Tibial artery (tissue), 4 donors: ENCODE measurements around the gene ZNF234.
"Not testable (repeated sequence)": the region's sequence is repeated elsewhere in the genome, so short reads cannot be mapped to it uniquely, and the experiment has no call there.

Experiments
- DNase-seq, 2 donors: peaks; one replicate each; pipeline ENCODE4 v3.0.0-alpha.2; 2019
- H3K27ac ChIP-seq, 2 donors: fragments of 200-600 bp; sonication (generic) in 1 of 2; 1 replicate in 1 of 2; 2 replicates in 1 of 2; pipeline ENCODE4 v1.5.1; 2018 to 2019; ENCODE audit warnings: mild to moderate bottlenecking in 1 of 2
- H3K27me3 ChIP-seq, 2 donors: fragments of 200-600 bp; sonication (generic) in 1 of 2; one replicate each; pipeline versions ENCODE4 v1.5.1 to v1.6.0; 2016 to 2019
- H3K36me3 ChIP-seq, 3 donors: fragments of 200-600 bp; sonication (generic) in 2 of 3; one replicate each; pipeline ENCODE4 v1.5.1; 2016 to 2019; ENCODE audit warnings: mild to moderate bottlenecking in 2 of 3
- H3K4me1 ChIP-seq, 4 donors: fragments of 200-600 bp; sonication (generic) in 2 of 4; 1 replicate in 3 of 4; 2 replicates in 1 of 4; pipeline ENCODE4 v1.5.1; 2016 to 2019
- H3K4me3 ChIP-seq, 2 donors: fragments of 200-600 bp; sonication (generic) in 1 of 2; 1 replicate in 1 of 2; 2 replicates in 1 of 2; pipeline ENCODE4 v1.5.1; 2018 to 2019; ENCODE audit warnings: mild to moderate bottlenecking in 2 of 2
- H3K9me3 ChIP-seq, 3 donors: fragments of 200-600 bp; sonication (generic) in 1 of 3; one replicate each; pipeline ENCODE4 v1.5.1; 2016 to 2019
- intact Hi-C: fragments of 100-400 bp; cut with DNase I; formaldehyde crosslinking; loops from one replicate; pipeline ENCODE4 v1.15.0; 2023; ENCODE audit warnings: low total_unique reads
- TF ChIP-seq, protein P1 (sequence below), 2 experiments: fragments of 200-600 bp in 1 of 2; fragments of 450-650 bp in 1 of 2; IDR thresholded peaks; one replicate each; pipeline ENCODE4 v1.5.1; 2017 to 2019; ENCODE audit warnings: antibody characterized with exemption in 2 of 2, mild to moderate bottlenecking in 1 of 2, moderate library complexity in 1 of 2

The ZNF234 gene

DNA sequence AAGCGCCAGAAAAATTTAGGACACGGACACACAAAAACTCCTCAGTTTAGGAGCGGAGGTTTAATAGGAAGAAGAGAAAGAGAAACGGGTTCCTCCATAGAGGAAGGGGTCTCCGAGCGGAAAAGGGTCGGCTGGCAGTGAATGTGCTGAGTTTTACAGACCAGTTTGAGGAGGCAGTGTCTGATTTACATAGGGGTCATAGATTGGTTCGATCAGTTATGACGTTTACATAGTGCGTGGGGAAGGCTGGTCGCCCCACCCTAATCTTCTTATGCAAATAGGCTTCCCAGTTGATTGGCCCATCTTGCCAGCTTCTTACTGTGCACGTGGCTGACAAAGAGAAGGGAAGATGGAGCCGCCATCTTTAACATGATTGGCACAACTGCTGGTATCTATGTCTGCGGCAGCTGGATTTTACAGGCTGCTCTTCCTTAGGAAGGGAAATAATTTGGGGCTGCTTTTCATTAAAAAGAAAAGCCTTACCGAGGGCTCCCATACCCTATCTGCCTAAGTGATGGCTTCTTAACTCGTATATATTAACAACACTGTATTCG is 29.4 kb upstream of the ZNF234 start:
- peak overlapping the region; percentile 66 to 83 for H3K4me3 ChIP-seq
- H3K27me3 ChIP-seq, result no peaks in the 10 kb centered on the region
- DNase-seq, result no peak
- peaks cover 0 to 20% (median 10%) of the 10 kb centered on the region in 4 donors for H3K4me1 ChIP-seq
- H3K36me3 ChIP-seq, result peaks cover 30 to 38% (median 38%) of the 10 kb centered on the region in 3 donors
- TF ChIP-seq, protein P1, sequence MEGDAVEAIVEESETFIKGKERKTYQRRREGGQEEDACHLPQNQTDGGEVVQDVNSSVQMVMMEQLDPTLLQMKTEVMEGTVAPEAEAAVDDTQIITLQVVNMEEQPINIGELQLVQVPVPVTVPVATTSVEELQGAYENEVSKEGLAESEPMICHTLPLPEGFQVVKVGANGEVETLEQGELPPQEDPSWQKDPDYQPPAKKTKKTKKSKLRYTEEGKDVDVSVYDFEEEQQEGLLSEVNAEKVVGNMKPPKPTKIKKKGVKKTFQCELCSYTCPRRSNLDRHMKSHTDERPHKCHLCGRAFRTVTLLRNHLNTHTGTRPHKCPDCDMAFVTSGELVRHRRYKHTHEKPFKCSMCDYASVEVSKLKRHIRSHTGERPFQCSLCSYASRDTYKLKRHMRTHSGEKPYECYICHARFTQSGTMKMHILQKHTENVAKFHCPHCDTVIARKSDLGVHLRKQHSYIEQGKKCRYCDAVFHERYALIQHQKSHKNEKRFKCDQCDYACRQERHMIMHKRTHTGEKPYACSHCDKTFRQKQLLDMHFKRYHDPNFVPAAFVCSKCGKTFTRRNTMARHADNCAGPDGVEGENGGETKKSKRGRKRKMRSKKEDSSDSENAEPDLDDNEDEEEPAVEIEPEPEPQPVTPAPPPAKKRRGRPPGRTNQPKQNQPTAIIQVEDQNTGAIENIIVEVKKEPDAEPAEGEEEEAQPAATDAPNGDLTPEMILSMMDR (IDR thresholded peaks at IDR 0.05), result no peak
- intact Hi-C loops, result loop anchor here (10.0 kb wide), 1 partner anchor 53 kb away; the partner anchor contains the start of gene ZNF226
- H3K27ac ChIP-seq, result no peak overlapping the region
- H3K9me3 ChIP-seq, result peaks cover 6 to 50% (median 49%) of the 10 kb centered on the region in 3 donors

DNA sequence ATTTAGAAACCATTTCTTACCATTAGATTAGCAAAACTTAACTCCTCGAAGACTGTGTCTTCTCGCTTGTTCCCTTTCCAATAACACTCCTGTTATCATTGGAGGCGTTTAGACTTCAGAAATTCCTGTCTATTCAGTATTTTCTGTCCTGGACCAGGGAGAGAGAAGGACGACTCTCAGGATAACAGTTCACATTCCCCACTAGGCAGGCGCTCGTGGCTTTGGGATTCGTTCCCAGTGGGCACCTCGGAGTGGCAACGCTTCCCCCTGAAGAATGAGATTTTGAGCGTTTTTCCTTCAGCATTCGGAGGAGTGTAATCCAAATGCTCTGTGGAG is 28.6 kb upstream of the ZNF234 start:
- intact Hi-C loops, result loop anchor here (10.0 kb wide), 1 partner anchor 52 kb away; the partner anchor contains the start of gene ZNF226
- peak overlapping the region; percentile 66 to 83 for H3K4me3 ChIP-seq
- TF ChIP-seq, protein P1 (IDR thresholded peaks at IDR 0.05), result no peak

DNA sequence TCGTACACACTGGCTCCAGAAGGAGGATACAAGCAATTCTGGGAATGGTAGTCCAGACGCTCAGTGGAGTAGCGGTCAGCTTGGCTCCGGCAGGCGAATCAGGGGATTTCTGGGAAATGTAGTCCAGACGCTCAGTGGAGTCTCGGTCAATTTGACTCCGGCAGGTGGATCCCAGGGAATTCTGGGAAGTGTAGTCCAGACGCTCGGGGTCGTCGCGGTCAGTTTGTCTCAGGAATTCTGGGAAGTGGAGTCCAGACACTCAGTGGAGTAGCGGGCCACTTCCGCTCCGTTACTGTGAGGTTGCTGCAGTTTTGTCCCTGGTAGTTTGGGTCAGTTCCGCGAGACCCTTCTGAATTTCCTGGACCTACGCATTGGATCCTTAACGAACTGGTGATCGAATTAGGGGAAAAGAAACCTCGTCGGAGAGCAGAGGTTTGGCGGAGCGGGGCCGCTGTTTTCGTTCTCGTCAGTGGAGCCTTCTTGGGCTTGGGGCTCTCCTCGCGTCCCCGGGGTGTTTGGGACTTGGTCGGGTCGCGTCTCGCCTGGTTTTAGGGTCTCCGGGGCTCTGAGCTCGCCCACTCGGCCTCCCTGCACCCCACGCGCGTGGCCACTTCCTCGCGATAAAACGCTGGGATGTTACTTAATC is 28.1 kb upstream of the ZNF234 start, which contains the start of gene ZNF225:
Gene ZNF225 (plus strand): TSS at position 262 of the 646 bp plus-strand sequence. CDS start 2,429 bp downstream, outside the sequence.
- H3K4me1 ChIP-seq, result peaks cover 0 to 20% (median 10%) of the 10 kb centered on the region in 4 donors
- H3K27ac ChIP-seq, result peak within 1 kb of the TSS; percentile 82 to 83
- TF ChIP-seq, protein P1 (IDR thresholded peaks at IDR 0.05), result no peak
- H3K36me3 ChIP-seq, result peaks cover 30 to 38% (median 38%) of the 10 kb centered on the region in 3 donors
- H3K9me3 ChIP-seq, result peaks cover 0 to 38% (median 37%) of the 10 kb centered on the region in 3 donors
- no peaks in the 10 kb centered on the region for H3K27me3 ChIP-seq
- intact Hi-C loops, result loop anchor here (10.0 kb wide), 1 partner anchor 52 kb away; the partner anchor contains the start of gene ZNF226
- DNase-seq, result peak; percentile 96 to 98
- H3K4me3 ChIP-seq, result peak within 1 kb of the TSS; percentile 66 to 83

More for the DNA sequence above, 28.6 kb upstream of the ZNF234 start:
- H3K27me3 ChIP-seq, result no peaks in the 10 kb centered on the region
- H3K36me3 ChIP-seq, result peaks cover 30 to 38% (median 38%) of the 10 kb centered on the region in 3 donors
- peaks cover 0 to 20% (median 10%) of the 10 kb centered on the region in 4 donors for H3K4me1 ChIP-seq
- H3K27ac ChIP-seq, result peak overlapping the region; percentile 59 to 82
- H3K9me3 ChIP-seq, result peaks cover 0 to 42% (median 42%) of the 10 kb centered on the region in 3 donors
- DNase-seq, result no peak

DNA sequence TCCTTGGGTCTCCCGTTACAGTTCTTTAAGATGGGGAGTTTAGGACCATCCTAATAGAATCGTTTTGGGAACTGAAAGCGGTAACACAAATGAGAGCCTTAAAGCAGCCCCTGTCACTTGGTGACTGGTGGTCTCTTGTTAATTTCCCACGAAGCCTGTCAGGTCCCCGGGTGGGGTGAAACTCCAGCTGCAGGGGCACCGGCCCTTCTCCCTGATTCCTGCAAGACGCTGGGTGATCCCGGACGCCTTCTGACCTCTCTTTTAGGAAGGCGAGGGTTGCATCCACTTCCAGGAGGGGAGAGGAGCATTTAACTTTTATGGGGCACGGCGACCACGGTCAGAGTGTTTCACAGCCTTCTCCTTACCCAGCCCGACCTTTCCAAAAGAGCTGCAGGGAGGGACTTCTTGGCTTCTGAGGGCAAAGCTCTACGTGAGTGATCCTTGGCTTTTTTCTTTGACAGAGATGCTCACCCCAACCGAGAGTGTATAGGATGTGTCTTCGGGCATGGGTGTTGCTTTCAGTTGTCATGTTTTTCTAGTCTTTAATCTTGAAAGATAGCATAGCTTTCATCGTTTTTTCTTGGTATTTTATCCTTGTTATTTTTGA is 27.5 kb upstream of the ZNF234 start:
- TF ChIP-seq, protein P1 (IDR thresholded peaks at IDR 0.05), result no peak
- Histone ChIP-seq H3K4me1 (peaks cover 0 to 20% (median 10%) of the 10 kb centered on the region in 4 donors), H3K36me3 (peaks cover 33 to 39% (median 38%) of the 10 kb centered on the region in 3 donors), H3K4me3 (peak overlapping the region; percentile 66 to 83), H3K9me3 (peaks cover 0 to 32% (median 31%) of the 10 kb centered on the region in 3 donors), H3K27ac (peak overlapping the region; percentile 82 to 83), H3K27me3 (no peaks in the 10 kb centered on the region)
- DNase-seq, result no peak
- intact Hi-C loops, result loop anchor here (10.0 kb wide), 1 partner anchor 51 kb away; the partner anchor contains the start of gene ZNF226

DNA sequence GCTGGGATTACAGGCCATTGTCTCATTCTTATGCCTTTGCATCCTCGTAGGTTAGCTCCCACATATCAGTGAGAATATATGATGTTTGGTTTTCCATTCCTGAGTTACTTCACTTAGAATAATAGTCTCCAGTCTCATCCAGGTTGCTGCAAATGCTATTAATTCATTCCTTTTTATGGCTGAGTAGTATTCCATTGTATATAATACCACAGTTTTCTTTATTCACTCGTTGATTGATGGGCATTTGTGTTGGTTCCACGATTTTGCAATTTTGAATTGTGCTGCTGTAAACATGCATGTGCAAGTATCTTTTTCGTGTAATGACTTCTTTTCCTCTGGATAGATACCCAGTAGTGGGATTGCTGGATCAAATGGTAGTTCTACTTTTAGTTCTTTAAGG is 20.2 kb upstream of the ZNF234 start:
- H3K27ac ChIP-seq, H3K4me1 ChIP-seq, H3K27me3 ChIP-seq, DNase-seq, H3K4me3 ChIP-seq, intact Hi-C loops: not testable (repeated sequence)
- peaks cover 0 to 57% (median 26%) of the 10 kb centered on the region in 3 donors for H3K9me3 ChIP-seq
- peaks cover 93 to 100% (median 96%) of the 10 kb centered on the region in 3 donors for H3K36me3 ChIP-seq
